HEK293T (cell line): Measurements from ENCODE around the gene MR1.
"Not testable (repeated sequence)": the region's sequence is repeated elsewhere in the genome, so short reads cannot be mapped to it uniquely, and the experiment has no call there.

Experiments used
- CTCF ChIA-PET: fragments of 350-600 bp; formaldehyde crosslinking; extraction: SDS; loops from one replicate; lab custom pipeline; 2021; ENCODE audit warnings: antibody characterized with exemption, inconsistent platforms; lab: Yijun Ruan, JAX
- POLR2A ChIA-PET: fragments of 350-600 bp; formaldehyde crosslinking; extraction: SDS; loops from one replicate; lab custom pipeline; 2020; ENCODE audit warnings: antibody characterized with exemption, inconsistent platforms; lab: Yijun Ruan, JAX
- DNase-seq: peaks from one replicate; pipeline ENCODE4 v3.0.0; 2012; ENCODE audit warnings: mixed read lengths; ENCODE audit errors: extremely low spot score
- ARNT ChIP-seq: fragments of 450-650 bp; IDR thresholded peaks from 2 replicates; pipeline ENCODE4 v1.6.1; 2017; ENCODE audit warnings: mild to moderate bottlenecking
- BHLHE40 ChIP-seq: fragments of 450-650 bp; IDR thresholded peaks from 2 replicates; pipeline ENCODE4 v1.6.1; 2016; ENCODE audit warnings: mild to moderate bottlenecking, moderate library complexity, borderline replicate concordance
- CTBP1 ChIP-seq: fragments of 450-650 bp; IDR thresholded peaks from 2 replicates; pipeline ENCODE4 v1.6.1; 2016; ENCODE audit warnings: borderline replicate concordance
- ELF4 ChIP-seq: fragments of 450-650 bp; IDR thresholded peaks from 2 replicates; pipeline ENCODE4 v1.6.1; 2017; ENCODE audit warnings: antibody characterized with exemption
- FOXA1 ChIP-seq: fragments of 450-650 bp; IDR thresholded peaks from 2 replicates; pipeline ENCODE4 v1.6.1; 2016; ENCODE audit warnings: mild to moderate bottlenecking
- FOXK2 ChIP-seq: fragments of 450-650 bp; IDR thresholded peaks from 2 replicates; pipeline ENCODE4 v1.6.1; 2016; ENCODE audit warnings: mild to moderate bottlenecking
- FOXM1 ChIP-seq: fragments of 450-650 bp; IDR thresholded peaks from 2 replicates; pipeline ENCODE4 v1.6.1; 2017; ENCODE audit warnings: mild to moderate bottlenecking, borderline replicate concordance
- HDGF ChIP-seq: fragments of 450-650 bp; IDR thresholded peaks from 2 replicates; pipeline ENCODE4 v1.6.1; 2017; ENCODE audit warnings: antibody characterized with exemption, borderline replicate concordance
- L3MBTL2 ChIP-seq: fragments of 450-650 bp; conservative IDR thresholded peaks from 2 replicates; pipeline ENCODE4 v1.6.1; 2016; ENCODE audit warnings: mild to moderate bottlenecking
- LEF1 ChIP-seq: fragments of 450-650 bp; IDR thresholded peaks from 2 replicates; pipeline ENCODE4 v1.6.1; 2017; ENCODE audit warnings: mild to moderate bottlenecking, borderline replicate concordance
- NFRKB ChIP-seq: fragments of 450-650 bp; IDR thresholded peaks from 2 replicates; pipeline ENCODE4 v1.6.1; 2016; ENCODE audit warnings: mild to moderate bottlenecking, moderate library complexity
- PKNOX1 ChIP-seq: fragments of 450-650 bp; IDR thresholded peaks from 2 replicates; pipeline ENCODE4 v1.6.1; 2016
- SP1 ChIP-seq: fragments of 450-650 bp; IDR thresholded peaks from 2 replicates; pipeline ENCODE4 v1.6.1; 2017
- SUZ12 ChIP-seq: fragments of 450-650 bp; IDR thresholded peaks from 2 replicates; pipeline ENCODE4 v1.6.1; 2016; ENCODE audit warnings: mild to moderate bottlenecking
- TARDBP ChIP-seq: fragments of 450-650 bp; IDR thresholded peaks from 2 replicates; pipeline ENCODE4 v1.6.1; 2016
- ZNF384 ChIP-seq: fragments of 450-650 bp; IDR thresholded peaks from 2 replicates; pipeline ENCODE4 v1.6.1; 2016

Gene MR1

GRCh38 chr1:181043025-181043888 lies 9.5 kb downstream of the MR1 start:
- ChIA-PET CTCF (interaction anchor here (1.0 to 1.3 kb wide), 2 partner anchors 12 to 47 kb away, joined by 3 read pairs; no protein-coding TSS in a partner anchor), POLR2A (interaction anchor here (1.0 to 1.8 kb wide), 2 partner anchors 92 to 541 kb away, joined by 3 to 4 read pairs; partner anchors contain the start of gene ACBD6)
- no peak for DNase-seq
- TF ChIP-seq BHLHE40 (no peak), ELF4 (no peak), SUZ12 (no peak), TARDBP (no peak), FOXM1 (no peak), ARNT (no peak), CTBP1 (no peak), SP1 (no peak), L3MBTL2 (no peak), FOXA1 (no peak), FOXK2 (no peak), ZNF384 (no peak), PKNOX1 (no peak), LEF1 (no peak), HDGF (no peak), NFRKB (no peak)

- ChIA-PET POLR2A (interaction anchor here (1.8 kb wide), 1 partner anchor 91 kb away, joined by 4 read pairs; no protein-coding TSS in a partner anchor), CTCF (no interaction called here)
- TF ChIP-seq FOXK2 = no peak
- no peak for TF ChIP-seq LEF1
- TF ChIP-seq HDGF = no peak
- TF ChIP-seq L3MBTL2 = no peak
- no peak for TF ChIP-seq FOXM1
- TF ChIP-seq ZNF384 = no peak
- no peak for TF ChIP-seq SUZ12
- TF ChIP-seq SP1 = no peak
- no peak for TF ChIP-seq PKNOX1
- TF ChIP-seq CTBP1 = no peak
- no peak for TF ChIP-seq FOXA1
- no peak for TF ChIP-seq ELF4
- TF ChIP-seq NFRKB = no peak
- no peak for TF ChIP-seq ARNT
- no peak for TF ChIP-seq TARDBP
- no peak for TF ChIP-seq BHLHE40
- no peak for DNase-seq
Measured at GRCh38 chr1:181044449-181044966, 10.7 kb downstream of the MR1 start.

GRCh38 chr1:181045946-181046345 lies 12.2 kb downstream of the MR1 start:
- DNase-seq, CTCF ChIA-PET, POLR2A ChIA-PET: not testable (repeated sequence)

GRCh38 chr1:181049378-181049777 lies 15.6 kb downstream of the MR1 start:
- no peak for TF ChIP-seq LEF1
- TF ChIP-seq SUZ12 = no peak
- TF ChIP-seq BHLHE40 = no peak
- no peak for TF ChIP-seq ZNF384
- TF ChIP-seq PKNOX1 = no peak
- TF ChIP-seq NFRKB = no peak
- TF ChIP-seq FOXM1 = no peak
- no peak for TF ChIP-seq ELF4
- no peak for TF ChIP-seq FOXK2
- TF ChIP-seq CTBP1 = no peak
- TF ChIP-seq HDGF = no peak
- TF ChIP-seq TARDBP = no peak
- TF ChIP-seq SP1 = no peak
- TF ChIP-seq L3MBTL2 = no peak
- no peak for TF ChIP-seq ARNT
- TF ChIP-seq FOXA1 = no peak
- no peak for DNase-seq
- ChIA-PET CTCF (no interaction called here), POLR2A (no interaction called here)

- DNase-seq = no peak
- POLR2A ChIA-PET = no interaction called here
- TF ChIP-seq L3MBTL2 = no peak
- no peak for TF ChIP-seq NFRKB
- TF ChIP-seq PKNOX1 = no peak
- TF ChIP-seq ARNT = no peak
- no peak for TF ChIP-seq TARDBP
- no peak for TF ChIP-seq BHLHE40
- no peak for TF ChIP-seq SUZ12
- TF ChIP-seq SP1 = no peak
- no peak for TF ChIP-seq FOXK2
- no peak for TF ChIP-seq ELF4
- CTCF ChIA-PET = interaction anchor here (0.8 kb wide), 1 partner anchor 70 kb away, joined by 3 read pairs; no protein-coding TSS in a partner anchor
Measured at GRCh38 chr1:181050922-181051321, 17.1 kb downstream of the MR1 start.
